DMS79 treated with DMSO at 0.1 percent for 48 hours (cell line): Measurements from ENCODE around the gene PPAN.

Source experiments
- DNase-seq: peaks from one replicate; lab custom pipeline; 2025; lab: John Stamatoyannopoulos, UW

PPAN gene, protein sequence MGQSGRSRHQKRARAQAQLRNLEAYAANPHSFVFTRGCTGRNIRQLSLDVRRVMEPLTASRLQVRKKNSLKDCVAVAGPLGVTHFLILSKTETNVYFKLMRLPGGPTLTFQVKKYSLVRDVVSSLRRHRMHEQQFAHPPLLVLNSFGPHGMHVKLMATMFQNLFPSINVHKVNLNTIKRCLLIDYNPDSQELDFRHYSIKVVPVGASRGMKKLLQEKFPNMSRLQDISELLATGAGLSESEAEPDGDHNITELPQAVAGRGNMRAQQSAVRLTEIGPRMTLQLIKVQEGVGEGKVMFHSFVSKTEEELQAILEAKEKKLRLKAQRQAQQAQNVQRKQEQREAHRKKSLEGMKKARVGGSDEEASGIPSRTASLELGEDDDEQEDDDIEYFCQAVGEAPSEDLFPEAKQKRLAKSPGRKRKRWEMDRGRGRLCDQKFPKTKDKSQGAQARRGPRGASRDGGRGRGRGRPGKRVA

GRCh38 chr19:10106100-10106936 is at the start of gene PPAN:
PPAN (plus strand) TSS chr19:10106362; CDS start chr19:10106395, 33 bp downstream.
- DNase-seq: peak; percentile 96

GRCh38 chr19:10061717-10062310 is 44.3 kb upstream of the PPAN start:
- no peak for DNase-seq

DNA sequence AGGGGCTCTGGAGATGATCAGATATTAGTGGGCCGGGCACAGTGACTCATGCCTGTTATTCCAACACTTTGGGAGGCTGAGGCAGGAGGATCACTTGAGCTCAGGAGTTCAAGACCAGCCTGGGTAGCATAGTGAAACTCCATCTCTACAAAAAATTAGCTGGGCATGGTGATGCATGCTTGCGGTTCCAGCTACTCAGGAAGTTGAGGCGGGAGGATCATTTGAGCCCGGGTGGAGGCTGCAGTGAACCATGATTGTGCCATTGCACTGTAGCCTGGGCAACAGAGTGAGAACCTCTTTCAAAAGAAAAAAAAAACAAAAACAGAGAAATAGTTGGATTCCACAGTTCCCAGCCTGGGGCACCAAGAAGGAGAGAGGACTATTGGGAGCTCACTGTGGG is 38.0 kb upstream of the PPAN start:
- no peak for DNase-seq

GRCh38 chr19:10069046-10069445 is 37.1 kb upstream of the PPAN start:
- no peak for DNase-seq

DNA sequence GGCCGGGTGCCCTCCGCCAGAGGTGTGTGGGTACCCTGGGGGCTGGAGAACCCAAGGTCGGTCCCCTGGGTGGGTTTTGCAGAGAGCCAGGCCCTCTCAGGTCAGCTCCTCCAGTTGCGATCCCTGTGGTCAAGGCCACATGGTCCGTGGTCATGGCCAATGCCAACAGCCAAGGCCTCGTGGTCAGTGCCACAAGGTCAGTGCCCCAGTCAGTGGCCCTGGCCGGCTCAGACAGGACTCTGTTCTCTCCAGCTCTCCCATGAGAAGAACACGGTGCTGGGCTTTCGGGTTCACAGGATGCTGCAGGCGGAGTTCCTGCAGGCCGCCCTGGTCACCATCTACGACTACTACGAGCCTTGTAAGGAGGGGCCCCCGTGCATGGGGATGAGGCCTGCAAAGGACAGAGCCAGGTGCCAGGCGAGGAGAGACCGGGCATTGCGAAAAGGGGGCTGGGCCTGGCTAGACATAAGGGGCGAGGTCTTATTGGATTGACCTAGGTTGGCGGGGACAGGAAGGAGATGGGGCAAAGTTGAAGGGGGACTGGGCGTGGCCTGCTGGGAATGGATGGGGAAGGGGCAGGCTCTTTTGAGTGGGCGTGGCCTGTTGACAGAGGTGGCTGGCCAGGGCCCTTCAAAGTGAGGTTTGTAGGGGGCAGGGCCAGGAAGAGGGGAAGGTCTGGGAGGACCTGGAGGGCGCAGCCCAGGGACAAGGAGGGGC is 35.3 kb upstream of the PPAN start:
- no peak for DNase-seq

DNA sequence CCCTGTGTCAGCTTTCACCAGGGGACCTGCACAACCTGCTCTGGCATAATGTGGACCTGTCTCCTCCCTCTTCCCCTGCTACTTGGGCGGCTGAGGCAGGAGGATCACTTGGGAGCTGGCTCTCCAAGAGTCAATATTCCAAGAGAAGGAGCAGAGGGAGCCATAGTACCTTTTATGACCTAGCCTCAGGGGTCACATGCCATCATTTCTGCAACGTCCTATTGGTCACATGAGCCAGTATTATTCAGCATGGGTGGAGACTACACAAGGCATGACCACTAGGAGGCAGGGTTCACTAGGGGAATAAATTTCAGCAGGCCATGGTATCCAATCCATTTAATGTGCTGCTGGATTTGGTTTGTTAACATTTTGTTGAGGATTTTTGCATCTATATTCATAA is 32.0 kb upstream of the PPAN start:
- DNase-seq: no peak

DNA sequence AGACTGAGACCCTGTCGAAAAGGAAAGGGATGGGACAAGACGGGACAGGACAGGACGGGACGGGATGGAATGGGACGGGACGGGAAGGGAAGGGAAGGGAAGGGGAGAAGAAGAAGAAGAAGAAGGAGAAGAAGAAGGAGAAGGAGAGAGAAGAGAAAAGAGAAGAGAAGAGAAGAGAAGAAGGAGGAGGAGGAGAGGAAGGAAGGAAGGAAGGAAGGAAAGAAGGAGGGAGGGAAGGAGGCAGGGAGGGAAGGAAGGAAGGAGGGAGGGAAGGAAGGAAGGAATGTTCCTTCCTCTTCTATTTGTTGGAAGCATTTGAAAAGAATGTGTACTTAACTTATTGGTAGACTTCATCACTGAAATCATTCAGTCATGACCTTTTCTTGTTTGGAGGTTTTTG is 29.6 kb upstream of the PPAN start:
- DNase-seq: no peak

DNA sequence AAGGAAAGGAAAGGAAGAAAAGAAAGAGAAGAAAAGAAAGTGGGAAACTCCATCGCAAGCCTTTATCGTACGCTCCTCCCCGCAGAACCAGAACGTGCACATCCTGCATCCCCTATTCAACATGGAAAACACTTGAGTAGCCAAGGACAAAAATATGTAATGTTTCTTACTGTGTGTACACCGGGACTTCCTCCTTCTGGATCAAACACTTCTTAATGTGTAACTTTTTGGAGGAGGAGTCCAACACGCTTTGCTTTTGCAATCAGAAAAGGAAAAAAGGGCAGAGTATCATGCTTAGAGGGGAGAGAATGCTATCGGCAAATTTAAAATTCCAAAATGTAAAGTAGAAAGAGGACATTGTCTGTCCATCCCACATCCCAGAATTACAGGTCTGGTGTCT is 27.8 kb upstream of the PPAN start:
- no peak for DNase-seq

DNA sequence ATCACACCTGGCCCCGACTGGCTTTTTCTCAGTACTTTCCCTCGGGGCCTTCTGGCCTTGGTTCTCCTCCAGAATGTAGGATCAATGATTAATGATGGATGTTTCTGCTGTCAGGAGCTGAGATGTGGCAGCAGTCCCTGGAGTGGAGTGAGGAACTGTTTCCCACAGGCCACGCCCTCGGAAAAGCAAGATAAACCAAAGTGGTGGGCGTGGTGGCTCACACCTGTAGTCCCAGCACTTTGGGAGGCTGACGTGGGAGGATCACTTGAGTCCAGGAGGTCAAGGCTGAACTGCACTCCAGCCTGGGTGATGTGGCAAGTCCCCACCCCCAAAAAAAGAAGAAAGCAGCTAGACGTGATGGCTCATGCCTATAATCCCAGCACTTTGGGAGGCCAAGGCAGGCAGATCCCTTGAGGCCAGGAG is 27.1 kb upstream of the PPAN start:
- DNase-seq: no peak

DNA sequence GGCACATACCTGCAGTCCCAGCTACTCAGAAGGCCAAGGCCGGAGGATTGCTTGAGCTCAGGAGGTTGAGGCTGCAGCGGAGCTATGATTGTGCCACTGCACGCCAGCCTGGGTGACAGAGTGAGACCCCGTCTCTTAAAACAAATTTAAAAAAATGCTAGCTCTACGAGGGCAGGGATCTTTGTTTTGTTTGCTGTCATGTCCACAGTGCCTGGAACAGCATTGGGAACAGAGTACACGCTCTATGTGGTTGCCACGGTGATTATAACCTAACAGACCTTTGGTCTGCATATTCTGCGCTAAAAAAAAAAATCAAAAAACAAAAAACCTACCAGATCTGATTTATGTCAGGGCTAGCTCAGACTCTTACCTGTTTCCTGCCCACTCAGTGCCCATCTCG is 22.3 kb upstream of the PPAN start:
- DNase-seq: no peak

- no peak for DNase-seq
These were observed 21.4 kb upstream of the PPAN start for GRCh38 chr19:10084803-10085202.

- DNase-seq: peak; percentile 63
These were observed 20.2 kb upstream of the PPAN start, which contains the start of gene SHFL for GRCh38 chr19:10085641-10086590. SHFL (plus strand) TSS chr19:10086317; CDS start chr19:10086428, 111 bp downstream.

DNA sequence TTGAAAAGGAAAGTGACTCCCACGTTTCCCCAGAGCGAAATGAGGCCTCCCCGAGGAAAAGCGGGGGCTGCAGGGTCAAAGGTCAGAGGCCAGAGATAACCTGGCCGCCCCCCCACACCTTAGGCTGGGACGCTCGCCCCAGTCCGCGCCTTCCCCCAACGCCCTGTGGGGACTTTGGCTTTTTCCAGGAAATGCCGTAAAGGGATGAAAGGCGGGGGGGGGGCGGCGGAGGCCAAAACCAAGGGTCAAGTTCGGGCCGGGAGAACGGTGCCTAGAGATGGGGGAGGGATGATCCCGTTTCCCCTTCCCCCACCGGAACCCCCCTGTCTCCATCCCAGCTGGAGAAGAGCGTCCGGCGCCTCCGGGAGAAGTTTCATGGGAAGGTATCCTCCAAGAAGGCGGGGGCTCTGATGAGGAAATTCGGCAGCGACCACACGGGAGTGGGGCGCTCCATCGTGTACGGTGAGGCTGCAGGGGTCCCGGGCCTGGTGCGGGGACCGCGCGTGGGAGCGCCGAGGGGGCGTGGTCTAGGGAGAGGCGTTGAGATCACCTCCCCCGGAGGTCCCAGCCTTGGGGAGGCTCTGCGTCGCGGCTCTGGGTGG is 19.5 kb upstream of the PPAN start:
- DNase-seq: no peak

DNA sequence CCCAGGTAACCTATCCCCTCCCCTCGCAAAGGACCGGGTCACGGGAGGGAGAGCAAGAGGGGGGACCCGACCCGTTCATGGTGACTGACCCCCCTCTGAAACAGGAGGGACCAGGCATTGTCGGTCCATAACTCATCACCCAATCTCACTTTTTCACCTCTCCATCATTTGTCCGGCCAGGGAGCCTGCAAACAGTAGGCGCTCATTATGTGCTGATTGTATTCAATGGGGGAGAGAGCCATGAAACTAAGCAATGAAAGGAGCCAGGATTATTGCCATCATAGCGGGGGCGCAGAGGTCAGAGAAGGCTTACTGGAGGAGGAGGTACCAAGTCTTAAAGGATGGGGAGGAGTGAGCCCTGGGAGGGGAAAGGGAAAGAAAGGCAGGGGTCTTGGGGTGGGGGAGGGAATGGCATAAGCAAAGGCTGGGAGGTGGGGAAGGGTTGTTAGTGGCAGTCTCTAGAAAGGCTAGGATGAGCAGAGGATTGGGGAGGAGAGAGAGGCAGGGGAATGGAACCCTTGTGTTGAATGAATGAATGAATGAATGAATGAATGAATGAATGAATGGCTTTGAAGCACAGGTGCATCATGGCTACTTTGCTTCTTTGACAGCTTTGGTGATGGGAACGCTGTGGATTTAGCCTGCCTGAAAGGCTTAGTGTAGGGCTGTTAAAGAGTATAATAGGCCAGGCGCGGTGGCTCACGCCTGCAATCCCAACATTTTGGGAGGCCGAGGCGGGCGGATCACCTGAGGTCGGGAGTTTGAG is 18.7 kb upstream of the PPAN start:
- DNase-seq: no peak

GRCh38 chr19:10088949-10089554 is 17.1 kb upstream of the PPAN start:
- DNase-seq: no peak

DNA sequence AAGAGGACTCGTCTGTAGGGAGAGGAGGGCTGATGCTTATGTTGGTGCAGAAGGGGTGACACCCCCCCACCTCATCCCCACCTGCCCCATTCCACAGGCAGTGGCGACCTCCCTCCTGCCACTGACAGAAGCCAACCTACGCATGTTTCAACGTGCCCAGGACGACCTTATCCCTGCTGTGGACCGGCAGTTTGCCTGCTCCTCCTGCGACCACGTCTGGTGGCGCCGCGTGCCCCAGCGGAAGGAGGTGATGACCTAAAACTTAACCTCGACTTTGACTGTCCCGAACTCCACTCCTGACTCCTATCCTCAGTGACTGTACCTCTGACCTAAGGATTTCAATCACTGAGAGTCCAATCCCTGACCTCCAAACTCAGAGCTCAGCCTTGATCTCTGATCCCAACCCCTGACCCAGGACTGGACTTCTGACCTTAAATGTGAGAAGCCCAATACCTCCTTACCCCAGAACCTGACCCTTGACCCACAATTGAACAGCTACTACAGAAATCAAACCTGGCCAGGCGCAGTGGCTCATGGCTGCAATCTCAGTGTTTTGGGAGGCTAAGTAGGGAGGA is 16.3 kb upstream of the PPAN start:
- no peak for DNase-seq

GRCh38 chr19:10091370-10091687 is 14.8 kb upstream of the PPAN start:
- DNase-seq: no peak

DNA sequence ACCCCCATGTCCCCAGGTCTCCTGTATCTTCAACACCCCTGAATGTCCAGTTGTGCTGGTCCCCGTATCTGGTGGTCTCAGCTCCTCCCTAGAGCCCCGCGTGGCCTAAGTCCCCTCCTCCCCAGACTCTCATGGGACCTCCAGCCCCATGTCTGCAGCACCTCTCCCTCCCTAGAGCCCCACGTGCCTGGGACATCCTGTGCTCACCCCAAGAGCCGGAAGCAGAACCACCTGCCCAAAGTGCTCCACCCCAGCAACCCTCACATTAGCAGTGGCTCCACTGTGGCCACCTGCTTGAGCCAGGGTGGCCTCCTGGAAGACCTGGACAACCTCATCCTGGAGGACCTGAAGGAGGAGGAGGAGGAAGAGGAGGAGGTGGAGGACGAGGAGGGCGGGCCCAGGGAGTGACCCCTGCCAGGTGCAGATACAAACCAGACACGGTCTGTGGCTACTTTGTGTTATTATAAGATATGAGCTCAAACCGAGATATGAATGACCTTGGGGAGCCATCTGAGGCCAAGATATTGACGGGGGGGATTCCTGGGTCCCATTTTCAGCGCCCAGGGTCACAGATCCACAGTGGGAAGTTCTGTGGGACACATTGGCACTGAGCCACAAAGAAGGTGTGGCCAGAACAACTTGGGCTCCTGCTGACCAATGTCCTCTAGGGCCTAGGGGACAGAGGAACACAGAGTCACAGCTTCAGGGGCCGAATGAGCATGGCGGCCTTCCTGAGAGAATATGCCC is 14.1 kb upstream of the PPAN start:
- no peak for DNase-seq
